Measurements from ENCODE around the gene OST4. TPM values are rescaled to one million over a fixed set of nuclear protein-coding genes. Genes with fewer than 3 reads are reported as not detected.

The OST4 gene
- total and polyA plus RNA-seq, 10 of the 15 experiments (the other 5 are each of a cell fraction or from before 2014, with no cell fraction given), result 270 to 1,543 (median 523) TPM

DNA sequence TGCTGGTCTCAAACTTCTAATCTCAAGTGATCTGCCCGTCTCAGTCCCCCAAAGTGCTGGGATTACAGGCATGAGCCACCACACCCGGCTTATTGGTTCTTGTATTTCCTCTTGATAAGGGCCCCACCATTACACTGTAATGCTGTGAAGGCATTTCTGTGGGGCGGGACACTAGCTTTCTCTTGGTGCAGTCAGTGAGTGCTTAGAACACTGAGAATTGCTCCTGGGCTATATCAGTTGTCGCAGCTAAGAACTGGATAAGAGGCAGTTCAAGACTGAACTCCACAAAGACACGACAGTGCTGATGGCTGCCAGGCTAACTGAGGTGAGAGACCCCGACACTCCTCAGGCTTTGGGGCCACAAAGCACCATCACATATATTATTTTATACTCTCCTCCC lies 17.2 kb upstream of the OST4 start:
- H3K27me3 ChIP-seq (replicated peaks in 1 of 2; ENCODE audit: control insufficient read depth in 2 of 2, insufficient read depth in 2 of 2, low read length in 1 of 2), result no peaks in the 10 kb centered on the region
- FAIRE-seq (no peak), ATAC-seq (no peak), DNase-seq (ENCODE audit: low read depth, low spot score) (no peak)
- ChIA-PET SMC1A (ENCODE audit: uncharacterized antibody, unreplicated experiment) (interaction anchor here (1.9 kb wide), 1 partner anchor 9 kb away, joined by 8 read pairs; no protein-coding TSS in a partner anchor), POLR2A (no interaction called here), CTCF (interaction anchor here (1.1 to 8.6 kb wide), 4 partner anchors 14 to 215 kb away, joined by 8 to 85 read pairs (median 16); no protein-coding TSS in a partner anchor), RAD21 (ENCODE audit: unreplicated experiment) (interaction anchor here (1.0 to 2.2 kb wide), 4 partner anchors 35 to 192 kb away, joined by 3 to 14 read pairs (median 3); partner anchors contain the start of gene ABHD1)
- no TSS peak for BruUV-seq (replicated peaks)
- no peak overlapping the region for H3K9ac ChIP-seq (ENCODE audit: control insufficient read depth, insufficient read depth, low read length)
- H3K4me3 ChIP-seq, result no peak overlapping the region
- no peaks in the 10 kb centered on the region for H3K36me3 ChIP-seq (ENCODE audit: control insufficient read depth in 2 of 2, insufficient read depth in 2 of 2, low read length in 1 of 2)
- H3K4me1 ChIP-seq (ENCODE audit: control insufficient read depth, insufficient read depth, low read length), result peaks cover 11% of the 10 kb centered on the region; the same call in 1 of the 2 replicates
- H3K27ac ChIP-seq (ENCODE audit: control insufficient read depth, insufficient read depth), result no peak overlapping the region
- in situ Hi-C loops (cut with MboI) (loop anchor here (10.0 kb wide), 1 partner anchor 124 kb away; no protein-coding TSS in a partner anchor), intact Hi-C loops (cut with micrococcal nuclease; ENCODE audit: unreplicated experiment) (no loop called here)
- H4K20me1 ChIP-seq (ENCODE audit: control insufficient read depth, insufficient read depth), result no peaks in the 10 kb centered on the region
- H3K4me2 ChIP-seq (ENCODE audit: control insufficient read depth, insufficient read depth), result no peak overlapping the region
- no peaks in the 10 kb centered on the region for H3K79me2 ChIP-seq (ENCODE audit: control insufficient read depth, insufficient read depth, low read length)
- no peak overlapping the region for H2AFZ ChIP-seq (ENCODE audit: control insufficient read depth, low read depth, low read length)
- H3K9me3 ChIP-seq (replicated peaks; ENCODE audit: control insufficient read depth, insufficient read depth, low read length), result no peaks in the 10 kb centered on the region
- WGBS (ENCODE audit: insufficient coverage, insufficient replicate concordance, low lambda C conversion rate, missing lambda C conversion rate), result 60% methylated on average over 6 of the region's 6 CpGs
- no peak for TF ChIP-seq SMARCA5 (IDR thresholded peaks at IDR 0.05)
- no peak for TF ChIP-seq HDAC6 (IDR thresholded peaks at IDR 0.05; ENCODE audit: unreplicated experiment)
- no peak for TF ChIP-seq IKZF1 (conservative IDR thresholded peaks at IDR 0.05)
- no peak for TF ChIP-seq SIN3A (IDR thresholded peaks at IDR 0.05; ENCODE audit: low read depth, low read length)
- TF ChIP-seq RAD51 (IDR thresholded peaks at IDR 0.05), result no peak
- no peak for TF ChIP-seq KAT2A (conservative IDR thresholded peaks at IDR 0.05; ENCODE audit: control insufficient read depth, low read depth, low read length)
- TF ChIP-seq, protein P1, sequence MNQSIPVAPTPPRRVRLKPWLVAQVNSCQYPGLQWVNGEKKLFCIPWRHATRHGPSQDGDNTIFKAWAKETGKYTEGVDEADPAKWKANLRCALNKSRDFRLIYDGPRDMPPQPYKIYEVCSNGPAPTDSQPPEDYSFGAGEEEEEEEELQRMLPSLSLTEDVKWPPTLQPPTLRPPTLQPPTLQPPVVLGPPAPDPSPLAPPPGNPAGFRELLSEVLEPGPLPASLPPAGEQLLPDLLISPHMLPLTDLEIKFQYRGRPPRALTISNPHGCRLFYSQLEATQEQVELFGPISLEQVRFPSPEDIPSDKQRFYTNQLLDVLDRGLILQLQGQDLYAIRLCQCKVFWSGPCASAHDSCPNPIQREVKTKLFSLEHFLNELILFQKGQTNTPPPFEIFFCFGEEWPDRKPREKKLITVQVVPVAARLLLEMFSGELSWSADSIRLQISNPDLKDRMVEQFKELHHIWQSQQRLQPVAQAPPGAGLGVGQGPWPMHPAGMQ (IDR thresholded peaks at IDR 0.05; ENCODE audit: borderline replicate concordance), result no peak
- no peak for TF ChIP-seq EGR1 (IDR thresholded peaks at IDR 0.05; ENCODE audit: borderline replicate concordance in 1 of 2, low read depth in 2 of 2, low read length in 2 of 2)
- no peak for TF ChIP-seq KLF5 (IDR thresholded peaks at IDR 0.05; ENCODE audit: partially characterized antibody)
- no peak for TF ChIP-seq NFYB (IDR thresholded peaks at IDR 0.05; ENCODE audit: insufficient read depth, low read depth, low read length)
- TF ChIP-seq JUND (IDR thresholded peaks at IDR 0.05; ENCODE audit: low read depth, low read length), result no peak
- TF ChIP-seq, protein P2, sequence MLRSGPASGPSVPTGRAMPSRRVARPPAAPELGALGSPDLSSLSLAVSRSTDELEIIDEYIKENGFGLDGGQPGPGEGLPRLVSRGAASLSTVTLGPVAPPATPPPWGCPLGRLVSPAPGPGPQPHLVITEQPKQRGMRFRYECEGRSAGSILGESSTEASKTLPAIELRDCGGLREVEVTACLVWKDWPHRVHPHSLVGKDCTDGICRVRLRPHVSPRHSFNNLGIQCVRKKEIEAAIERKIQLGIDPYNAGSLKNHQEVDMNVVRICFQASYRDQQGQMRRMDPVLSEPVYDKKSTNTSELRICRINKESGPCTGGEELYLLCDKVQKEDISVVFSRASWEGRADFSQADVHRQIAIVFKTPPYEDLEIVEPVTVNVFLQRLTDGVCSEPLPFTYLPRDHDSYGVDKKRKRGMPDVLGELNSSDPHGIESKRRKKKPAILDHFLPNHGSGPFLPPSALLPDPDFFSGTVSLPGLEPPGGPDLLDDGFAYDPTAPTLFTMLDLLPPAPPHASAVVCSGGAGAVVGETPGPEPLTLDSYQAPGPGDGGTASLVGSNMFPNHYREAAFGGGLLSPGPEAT (IDR thresholded peaks at IDR 0.05; ENCODE audit: low read depth), result no peak
- no peak for TF ChIP-seq SPI1 (IDR thresholded peaks at IDR 0.05; ENCODE audit: borderline replicate concordance, insufficient read depth, low read depth, low read length)
- no peak for TF ChIP-seq POLR2AphosphoS5 (IDR thresholded peaks at IDR 0.05; ENCODE audit: low read length)
- TF ChIP-seq RELA (IDR thresholded peaks at IDR 0.05; ENCODE audit: borderline replicate concordance, partially characterized antibody), result no peak
- TF ChIP-seq, protein P3, sequence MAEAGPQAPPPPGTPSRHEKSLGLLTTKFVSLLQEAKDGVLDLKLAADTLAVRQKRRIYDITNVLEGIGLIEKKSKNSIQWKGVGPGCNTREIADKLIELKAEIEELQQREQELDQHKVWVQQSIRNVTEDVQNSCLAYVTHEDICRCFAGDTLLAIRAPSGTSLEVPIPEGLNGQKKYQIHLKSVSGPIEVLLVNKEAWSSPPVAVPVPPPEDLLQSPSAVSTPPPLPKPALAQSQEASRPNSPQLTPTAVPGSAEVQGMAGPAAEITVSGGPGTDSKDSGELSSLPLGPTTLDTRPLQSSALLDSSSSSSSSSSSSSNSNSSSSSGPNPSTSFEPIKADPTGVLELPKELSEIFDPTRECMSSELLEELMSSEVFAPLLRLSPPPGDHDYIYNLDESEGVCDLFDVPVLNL (IDR thresholded peaks at IDR 0.05; ENCODE audit: low read depth, low read length), result no peak
- TF ChIP-seq ESRRA (IDR thresholded peaks at IDR 0.05; ENCODE audit: low read length), result no peak
